Measurements from ENCODE around the gene CALML3.

DNA sequence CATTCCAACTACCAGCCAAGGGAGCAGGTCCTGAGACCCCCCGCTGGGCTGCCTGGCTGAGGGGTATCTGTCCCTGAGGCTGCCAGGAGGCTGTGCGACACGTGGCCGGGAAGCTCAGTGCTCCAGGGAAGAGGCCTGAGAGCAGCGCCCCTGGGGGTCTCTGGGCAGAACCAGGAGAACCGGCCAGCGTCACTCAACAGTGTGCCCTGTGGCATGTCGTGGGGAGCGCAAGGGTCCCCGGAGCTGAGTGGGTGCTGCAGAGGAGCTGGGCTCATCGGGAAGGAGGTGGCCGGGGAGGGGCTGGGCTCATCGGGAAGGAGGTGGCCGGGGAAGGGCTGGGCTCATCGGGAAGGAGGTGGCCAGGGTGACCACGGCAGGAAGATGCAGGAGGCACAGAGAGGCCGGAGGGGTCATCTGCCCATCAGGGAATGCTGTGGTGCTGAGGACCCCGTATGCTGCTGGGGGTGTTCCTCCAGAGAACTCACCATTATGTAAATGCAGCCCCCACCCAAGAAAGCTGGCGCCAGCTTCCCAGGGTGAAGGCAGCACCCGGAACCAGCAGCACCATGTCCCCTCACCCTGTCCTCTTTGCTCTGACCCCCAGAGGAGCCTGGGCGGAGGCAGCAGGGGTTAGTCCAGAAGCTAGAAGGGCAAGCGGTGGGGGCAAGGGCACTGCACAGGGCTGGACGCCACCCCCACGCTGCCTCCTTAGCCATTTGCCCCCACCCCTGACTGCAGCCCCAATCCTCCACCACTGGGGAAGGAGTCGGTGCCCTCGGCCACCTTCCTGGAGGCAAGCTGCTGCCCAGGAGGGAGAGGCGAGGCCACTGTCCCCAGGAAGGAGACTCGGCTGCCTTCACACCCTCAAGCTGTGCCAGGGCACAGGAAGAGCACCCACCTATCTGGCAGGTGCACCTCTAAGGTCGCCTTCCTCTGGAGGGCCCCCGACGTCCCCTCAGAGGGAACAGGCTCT lies 33.3 kb downstream of the CALML3 start:
- TF ChIP-seq POLR2A (IDR thresholded peaks at IDR 0.05) (no peak), EP300 (IDR thresholded peaks at IDR 0.05) (no peak)
- TF ChIP-seq, protein P1, sequence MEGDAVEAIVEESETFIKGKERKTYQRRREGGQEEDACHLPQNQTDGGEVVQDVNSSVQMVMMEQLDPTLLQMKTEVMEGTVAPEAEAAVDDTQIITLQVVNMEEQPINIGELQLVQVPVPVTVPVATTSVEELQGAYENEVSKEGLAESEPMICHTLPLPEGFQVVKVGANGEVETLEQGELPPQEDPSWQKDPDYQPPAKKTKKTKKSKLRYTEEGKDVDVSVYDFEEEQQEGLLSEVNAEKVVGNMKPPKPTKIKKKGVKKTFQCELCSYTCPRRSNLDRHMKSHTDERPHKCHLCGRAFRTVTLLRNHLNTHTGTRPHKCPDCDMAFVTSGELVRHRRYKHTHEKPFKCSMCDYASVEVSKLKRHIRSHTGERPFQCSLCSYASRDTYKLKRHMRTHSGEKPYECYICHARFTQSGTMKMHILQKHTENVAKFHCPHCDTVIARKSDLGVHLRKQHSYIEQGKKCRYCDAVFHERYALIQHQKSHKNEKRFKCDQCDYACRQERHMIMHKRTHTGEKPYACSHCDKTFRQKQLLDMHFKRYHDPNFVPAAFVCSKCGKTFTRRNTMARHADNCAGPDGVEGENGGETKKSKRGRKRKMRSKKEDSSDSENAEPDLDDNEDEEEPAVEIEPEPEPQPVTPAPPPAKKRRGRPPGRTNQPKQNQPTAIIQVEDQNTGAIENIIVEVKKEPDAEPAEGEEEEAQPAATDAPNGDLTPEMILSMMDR (IDR thresholded peaks at IDR 0.05) = no peak

All from stomach (tissue), 4 donors.